H54 (cell line): ENCODE results near the gene WDFY4.

Experiments
- DNase-seq: peaks from one replicate; pipeline ENCODE4 v3.0.0; 2011; ENCODE audit warnings: low spot score, mixed read lengths; ENCODE audit not compliant: insufficient read length
- FAIRE-seq: peaks from 3 replicates; lab custom pipeline; 2011; peaks lifted over from hg19 to GRCh38; lab: Jason Lieb, UNC
- POLR2A ChIP-seq: IDR thresholded peaks from 2 replicates; pipeline ENCODE4 v1.6.1; 2011; ENCODE audit warnings: low read depth, mild to moderate bottlenecking, low read length

The WDFY4 gene

DNA sequence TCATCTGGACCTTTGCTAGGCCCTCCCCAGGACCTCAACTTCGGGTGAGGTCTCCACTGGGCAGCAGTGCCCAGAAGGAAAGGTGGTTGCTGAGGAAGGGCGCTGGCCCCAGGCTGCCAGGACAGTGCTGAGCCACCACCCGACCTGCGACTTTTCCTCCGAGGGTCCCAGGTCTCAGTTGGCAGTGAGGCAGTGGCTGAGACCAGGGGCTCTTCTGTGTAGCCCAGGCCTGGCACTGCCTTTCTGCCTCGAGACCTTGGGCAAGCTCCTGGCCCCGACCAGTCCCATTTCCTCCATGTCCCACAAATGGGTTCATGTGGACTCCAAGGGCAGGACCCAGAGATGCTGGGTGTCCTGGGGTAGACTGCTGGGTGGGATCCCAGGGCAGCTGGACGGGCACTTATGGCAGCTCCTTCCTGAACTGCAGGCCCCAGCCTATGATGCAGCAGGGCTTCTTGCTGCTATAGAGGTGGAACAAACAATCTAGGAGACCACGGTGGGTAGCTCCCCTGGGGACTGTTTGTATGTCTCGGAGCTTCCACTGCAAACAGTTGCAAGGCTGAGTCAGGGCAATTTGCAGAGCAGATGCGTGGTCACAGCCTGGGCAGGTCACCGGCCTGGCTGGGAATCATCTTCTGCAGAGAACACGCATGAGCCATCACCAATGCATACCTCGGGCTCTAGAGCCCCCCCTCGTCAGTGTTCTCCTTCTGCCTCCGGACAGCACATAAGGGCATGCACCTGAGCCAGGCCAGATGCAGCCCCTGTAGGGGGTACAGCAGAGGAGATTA, 272.9 kb downstream of the WDFY4 start:
- TF ChIP-seq POLR2A = no peak
- DNase-seq (no peak), FAIRE-seq (no peak)

DNA sequence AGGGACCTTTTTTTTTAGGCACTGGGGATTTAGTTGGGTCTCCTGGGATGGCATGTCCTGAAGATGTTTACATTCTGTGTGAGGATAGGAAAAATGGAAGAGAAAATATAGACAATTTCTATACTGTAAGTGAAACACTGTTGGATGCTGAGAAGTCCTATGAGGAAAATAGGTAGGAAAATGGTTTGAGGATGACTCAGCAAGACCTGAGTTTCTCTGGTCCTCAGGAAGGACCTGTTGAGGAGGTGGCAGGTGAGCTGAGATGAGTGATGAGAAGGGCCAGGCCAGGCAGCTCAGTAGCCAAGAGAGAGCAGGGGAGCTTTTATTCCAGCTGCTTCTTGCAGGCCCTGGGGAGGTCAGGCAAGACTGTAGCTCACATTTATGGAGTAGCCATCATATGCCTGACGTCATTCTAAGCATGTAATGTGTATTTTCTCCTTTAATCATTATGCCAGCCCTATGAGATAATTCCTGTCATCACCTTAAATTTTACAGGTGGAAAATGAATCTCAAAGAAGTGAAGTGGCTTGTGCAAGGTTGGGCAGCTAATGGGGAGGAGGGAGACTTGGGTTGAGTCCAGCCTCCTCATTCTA, 274.0 kb downstream of the WDFY4 start:
- no peak for FAIRE-seq
- TF ChIP-seq POLR2A = no peak
- DNase-seq = no peak

DNA sequence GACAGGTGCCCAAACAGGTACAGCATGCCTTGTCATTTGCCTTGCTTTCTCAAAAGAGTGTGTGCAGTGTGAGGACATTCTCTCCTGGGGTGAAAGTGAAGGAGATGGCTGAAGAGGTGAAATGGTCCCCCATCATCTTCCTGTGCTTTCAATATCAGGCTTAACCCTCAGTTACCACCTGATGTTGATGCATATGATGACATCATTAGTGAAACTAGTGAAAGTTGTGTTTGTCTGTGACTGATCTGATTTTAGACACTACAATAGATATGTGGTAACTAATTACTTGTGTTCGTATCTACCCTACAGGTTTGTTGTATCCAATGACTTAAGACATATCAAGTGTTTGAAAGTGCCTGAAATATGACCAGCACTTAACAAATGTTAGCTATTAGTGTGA, 279.4 kb downstream of the WDFY4 start:
- DNase-seq (no peak), FAIRE-seq (no peak)
- no peak for TF ChIP-seq POLR2A

DNA sequence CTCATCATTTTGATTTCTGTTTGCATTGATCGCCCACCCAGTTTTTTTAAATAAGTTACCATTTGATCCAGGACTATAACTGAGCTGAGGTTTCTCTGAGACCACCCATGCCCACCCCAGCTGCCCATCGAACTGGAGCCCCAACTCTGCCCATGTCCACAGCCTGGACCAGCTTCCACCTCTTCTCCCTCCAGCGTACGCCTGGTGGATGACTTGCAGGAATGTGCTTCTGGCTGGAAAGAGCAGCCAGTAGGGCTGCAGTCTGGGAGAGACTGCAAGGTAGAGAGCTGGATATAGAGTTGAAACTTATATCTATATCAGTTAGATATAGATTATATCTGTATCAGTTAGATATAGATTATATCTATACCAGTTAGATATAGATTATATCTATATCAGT, 280.8 kb downstream of the WDFY4 start:
- no peak for FAIRE-seq
- no peak for DNase-seq
- no peak for TF ChIP-seq POLR2A

DNA sequence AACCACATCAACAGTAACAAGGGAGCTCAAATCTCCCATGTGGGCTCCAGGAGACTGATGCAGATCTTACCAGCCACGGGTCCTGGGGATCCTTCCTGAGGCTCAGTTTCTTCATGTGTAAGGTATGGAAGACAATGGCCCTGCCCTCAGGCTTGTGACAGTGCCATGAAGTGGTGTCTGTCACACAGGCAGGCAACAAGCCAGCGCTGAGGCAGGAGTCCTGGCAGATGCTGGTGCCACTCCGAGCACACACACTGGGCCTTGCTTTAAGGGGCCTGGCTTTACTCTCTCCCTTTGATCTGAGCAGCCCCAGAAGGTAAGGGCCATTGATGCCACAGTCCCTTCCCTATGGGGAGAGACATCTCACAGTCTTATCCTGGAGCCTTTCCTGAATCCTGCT, 283.4 kb downstream of the WDFY4 start:
- TF ChIP-seq POLR2A = no peak
- DNase-seq (no peak), FAIRE-seq (no peak)

DNA sequence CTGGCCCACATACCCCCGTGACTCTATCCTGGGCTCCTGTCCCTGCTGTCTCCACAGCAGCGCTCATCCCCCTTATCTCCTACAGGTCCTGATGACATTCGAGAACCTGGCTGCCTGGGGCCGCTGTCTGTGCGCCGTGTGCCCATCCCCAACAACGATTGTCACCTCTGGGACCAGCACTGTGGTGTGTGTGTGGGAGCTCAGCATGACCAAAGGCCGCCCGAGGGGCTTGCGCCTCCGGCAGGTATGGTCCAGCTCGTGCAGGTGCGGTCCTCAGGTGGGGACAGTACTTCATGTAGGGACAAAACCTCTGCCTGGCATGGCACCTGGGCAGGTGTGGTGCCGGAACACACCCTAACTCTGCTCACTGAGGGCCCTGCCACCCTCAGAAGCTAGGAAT, 285.4 kb downstream of the WDFY4 start:
- FAIRE-seq = no peak
- DNase-seq = no peak
- no peak for TF ChIP-seq POLR2A

DNA sequence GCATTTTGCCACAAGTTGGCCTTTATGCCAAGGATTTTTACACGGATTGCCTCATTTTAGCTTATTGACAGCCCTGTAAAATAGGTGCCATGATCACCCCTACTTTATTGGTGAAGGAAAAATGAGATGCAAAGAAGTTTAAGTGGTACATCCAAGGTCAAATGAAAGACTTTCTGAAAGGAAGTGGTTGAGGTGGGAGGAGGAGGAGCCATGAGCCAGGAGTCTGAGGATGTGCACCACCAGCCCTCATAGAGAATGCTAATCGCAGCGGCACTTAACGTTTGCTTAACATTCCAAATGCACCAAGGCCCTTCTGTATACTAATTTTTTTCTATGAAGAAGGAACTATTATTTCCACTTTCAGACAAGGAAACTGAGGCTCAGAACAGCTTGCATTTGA, 286.0 kb downstream of the WDFY4 start:
- TF ChIP-seq POLR2A = no peak
- FAIRE-seq (no peak), DNase-seq (no peak)

DNA sequence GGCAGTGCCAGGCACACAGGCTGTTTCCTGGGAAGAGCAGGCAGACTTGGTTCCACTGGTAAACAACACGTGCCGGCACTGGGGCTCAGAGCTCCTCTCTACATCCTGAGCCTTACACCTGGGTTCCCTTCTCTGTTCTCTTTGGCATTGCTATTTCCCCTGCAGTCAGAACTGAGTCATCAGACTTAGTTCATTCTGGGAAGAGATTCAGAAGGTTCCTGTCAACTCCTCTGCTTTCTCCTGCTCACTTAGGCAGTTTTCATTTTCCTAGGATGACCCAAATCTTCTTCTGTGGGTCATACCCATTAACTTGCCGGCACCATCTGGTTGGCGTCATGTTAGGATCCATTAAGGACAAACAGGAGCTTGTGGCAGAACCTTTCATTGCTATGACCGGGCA, 288.4 kb downstream of the WDFY4 start:
- no peak for TF ChIP-seq POLR2A
- FAIRE-seq = no peak

DNA sequence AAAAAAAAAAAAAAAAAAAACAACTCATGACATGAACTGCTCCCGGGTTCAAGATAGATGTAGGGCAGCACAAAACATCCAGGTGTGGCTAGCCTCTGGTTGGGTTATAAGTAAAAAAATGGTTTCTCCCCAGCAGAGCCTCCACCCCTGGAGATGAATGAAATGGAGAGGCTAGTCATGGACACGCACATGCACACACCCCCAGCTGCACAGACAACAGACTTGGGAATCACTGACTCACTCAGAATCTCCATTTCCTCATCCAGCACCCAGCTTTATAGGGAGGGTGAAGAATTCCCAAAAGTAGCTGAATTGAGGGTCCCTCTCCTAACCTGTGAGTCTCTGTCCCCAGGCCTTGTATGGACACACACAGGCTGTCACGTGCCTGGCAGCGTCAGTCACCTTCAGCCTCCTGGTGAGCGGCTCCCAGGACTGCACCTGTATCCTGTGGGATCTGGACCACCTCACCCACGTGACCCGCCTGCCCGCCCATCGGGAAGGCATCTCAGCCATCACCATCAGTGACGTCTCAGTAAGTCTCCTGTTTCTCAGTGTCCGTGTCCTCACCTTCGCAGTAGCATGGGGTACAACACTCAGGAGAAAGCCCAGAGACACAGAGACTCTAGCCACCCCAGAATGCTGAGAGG, 290.0 kb downstream of the WDFY4 start:
- DNase-seq (no peak), FAIRE-seq (no peak)
- TF ChIP-seq POLR2A = no peak

More for the DNA sequence above, 288.4 kb downstream of the WDFY4 start:
- DNase-seq = no peak

DNA sequence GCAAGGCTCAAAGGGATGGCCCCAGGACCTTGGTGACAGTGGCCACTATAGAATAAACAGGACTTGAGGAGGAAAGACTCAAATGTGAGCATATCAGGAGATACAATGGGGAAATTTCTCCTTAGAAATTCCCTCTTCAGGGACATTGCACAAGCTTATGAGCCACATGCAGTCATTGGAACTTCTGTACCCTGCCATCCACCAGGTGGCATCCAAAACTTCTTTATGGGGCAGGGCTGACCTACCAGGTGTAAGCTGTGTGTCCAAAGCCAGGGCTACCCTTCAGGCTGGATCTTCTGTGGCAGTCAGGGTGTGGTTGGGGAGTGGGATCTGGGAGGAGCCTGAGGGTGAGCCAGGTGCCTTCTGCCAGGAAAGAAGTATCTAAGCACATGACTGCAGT, 291.5 kb downstream of the WDFY4 start:
- FAIRE-seq (no peak), DNase-seq (peak; percentile 15)
- TF ChIP-seq POLR2A = no peak

DNA sequence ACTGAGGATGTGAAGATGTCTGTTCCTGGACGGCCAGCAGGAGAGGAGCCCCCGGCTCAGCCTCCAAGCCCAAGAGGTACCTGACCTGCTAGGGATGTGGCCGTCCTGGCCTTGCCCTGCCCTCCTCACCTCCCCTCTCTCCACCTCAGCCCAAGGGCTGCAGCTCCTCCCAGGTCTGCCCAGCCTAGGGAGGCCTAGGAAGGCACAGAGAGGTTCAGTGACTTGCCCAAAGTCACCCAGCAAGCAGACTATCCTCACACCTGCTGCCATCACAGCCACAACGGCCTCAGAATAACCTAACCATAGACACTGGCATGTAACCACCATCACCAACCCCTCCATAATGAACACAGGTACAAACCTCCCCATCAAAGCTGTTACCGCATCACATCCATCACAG, 293.6 kb downstream of the WDFY4 start:
- TF ChIP-seq POLR2A = no peak
- no peak for FAIRE-seq
- no peak for DNase-seq

DNA sequence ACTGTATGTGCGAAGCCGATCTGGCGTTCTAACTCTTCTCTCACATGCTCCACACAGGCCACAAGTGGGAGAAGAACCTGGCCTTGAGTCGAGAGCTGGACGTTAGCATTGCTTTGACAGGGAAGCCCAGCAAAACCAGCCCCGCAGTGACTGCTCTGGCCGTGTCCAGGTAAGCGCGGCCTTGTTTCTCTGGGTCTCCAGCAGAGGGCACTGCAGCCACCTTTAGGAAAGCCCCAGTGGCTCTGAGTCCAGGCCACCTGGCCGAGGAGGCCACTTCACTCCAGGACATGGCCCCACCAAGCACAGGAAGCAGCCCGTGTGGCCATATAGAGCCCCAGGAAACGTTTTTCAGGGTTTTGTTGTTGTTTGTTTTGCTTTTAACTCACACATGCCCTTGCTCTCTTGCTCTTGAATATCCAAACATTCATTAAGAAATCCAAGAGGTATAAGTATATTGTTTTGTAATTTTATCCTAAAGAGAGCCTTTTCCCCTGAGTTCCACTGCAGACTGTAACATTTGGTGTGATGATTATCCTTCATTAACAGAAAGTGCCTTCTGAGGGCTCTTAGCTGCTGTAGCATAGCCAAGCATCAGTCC, 296.7 kb downstream of the WDFY4 start:
- FAIRE-seq (no peak), DNase-seq (peak; percentile 57)
- TF ChIP-seq POLR2A = no peak

DNA sequence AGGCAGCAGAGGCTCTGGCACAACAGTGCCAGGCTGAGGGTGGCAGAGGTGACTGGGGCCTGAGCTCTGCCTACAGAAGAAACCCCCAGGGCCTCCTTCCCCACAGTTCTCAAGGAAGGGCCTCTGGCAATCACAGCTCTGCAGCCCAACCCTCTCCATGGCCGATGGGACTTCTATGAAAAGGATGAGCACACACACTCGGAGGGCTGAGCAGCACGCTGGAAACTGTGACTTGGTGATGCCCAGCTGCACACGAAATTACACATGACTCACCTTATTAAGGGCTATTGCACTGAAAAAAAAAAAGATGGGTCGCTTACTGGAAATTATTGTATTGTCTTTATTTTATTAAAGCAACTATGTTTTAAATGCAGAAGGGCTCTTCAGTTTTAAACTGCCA, 297.9 kb downstream of the WDFY4 start:
- TF ChIP-seq POLR2A = no peak
- FAIRE-seq (no peak), DNase-seq (no peak)
